HG03175 (cell line): Measurements from ENCODE around the gene KDF1.
"Not testable (repeated sequence)": the region's sequence is repeated elsewhere in the genome, so short reads cannot be mapped to it uniquely, and the experiment has no call there.

Experiments
- ATAC-seq: cut with Tn5 transposase; IDR thresholded peaks from one replicate; pipeline ENCODE4 v1.9.1; 2021; ENCODE audit warnings: mild to moderate bottlenecking, moderate library complexity; ENCODE audit not compliant: unreplicated experiment

KDF1 gene

DNA sequence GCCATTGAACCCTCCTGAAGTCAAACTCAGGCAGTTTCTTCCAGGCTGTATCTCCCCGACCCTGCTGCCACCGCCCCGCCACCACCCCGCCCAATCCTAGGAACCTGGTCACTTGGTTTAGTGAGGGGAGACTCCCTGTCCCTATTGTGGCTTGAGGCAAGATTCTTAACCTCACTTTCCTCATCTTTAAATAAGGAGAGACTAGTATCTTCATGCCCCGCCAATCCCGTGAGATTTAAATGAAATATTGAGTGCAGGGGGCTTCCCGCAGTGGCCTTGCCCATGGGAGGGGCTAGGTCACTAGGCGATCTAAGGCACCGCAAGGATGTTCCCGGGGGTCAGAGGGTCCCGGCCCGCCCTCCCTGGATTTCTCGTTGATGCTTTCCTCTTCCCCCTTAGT lies 998 bp downstream of the KDF1 start:
- ATAC-seq = no peak

DNA sequence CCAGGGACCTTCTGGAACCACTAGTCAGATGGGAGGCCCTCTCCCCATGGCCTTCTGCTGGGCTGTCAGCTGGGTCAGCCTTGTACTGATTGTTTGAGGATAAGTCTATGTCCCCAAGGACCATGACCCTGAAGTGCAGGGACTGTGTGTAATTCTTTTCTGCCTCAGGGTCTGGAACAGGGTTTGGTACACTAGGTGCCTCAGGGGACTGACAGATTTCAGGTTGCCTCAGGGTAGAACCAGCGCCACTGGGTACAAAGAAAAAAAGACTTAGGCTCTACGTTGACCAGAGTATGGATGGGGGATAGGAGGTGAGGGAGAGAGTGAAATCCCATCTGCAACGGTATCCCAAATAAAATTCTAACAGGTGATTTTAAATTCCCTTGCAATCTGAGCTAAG lies 3.0 kb downstream of the KDF1 start:
- ATAC-seq = no peak

DNA sequence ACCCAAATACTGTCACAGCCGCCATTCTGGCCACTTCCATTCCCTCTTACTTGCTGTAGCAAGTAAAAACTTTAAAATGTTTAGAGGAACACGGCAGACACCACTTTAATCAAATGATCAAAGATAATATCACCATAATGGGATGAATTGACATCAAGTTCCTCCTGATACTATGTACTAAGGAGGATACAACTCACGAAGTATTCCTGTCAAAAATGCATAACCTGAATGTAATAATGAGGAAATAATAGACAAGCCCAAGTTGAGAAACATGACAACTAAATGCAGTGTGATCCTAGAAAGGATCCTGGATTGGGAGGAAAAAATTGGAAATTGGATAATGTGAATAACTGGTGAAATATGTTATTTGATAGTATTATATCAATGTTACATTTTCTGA lies 3.9 kb downstream of the KDF1 start:
- ATAC-seq = no peak

DNA sequence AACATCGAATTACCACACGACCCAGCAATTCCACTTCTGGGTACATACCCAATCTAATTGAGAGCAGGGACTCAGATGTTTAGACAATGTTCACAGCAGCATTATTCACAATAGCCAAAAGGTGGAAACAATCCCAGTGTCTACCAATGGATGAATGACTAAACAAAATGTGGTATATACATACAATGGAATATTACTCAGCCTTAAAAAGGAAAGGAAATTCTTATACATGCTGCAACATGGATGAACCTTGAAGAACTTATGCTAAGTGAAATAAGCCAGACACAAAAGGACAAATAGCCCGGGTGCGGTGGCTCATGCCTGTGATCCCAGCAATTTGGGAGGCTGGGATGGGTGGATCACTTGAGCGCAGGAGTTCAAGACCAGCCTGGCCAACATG lies 6.9 kb downstream of the KDF1 start:
- no peak for ATAC-seq

DNA sequence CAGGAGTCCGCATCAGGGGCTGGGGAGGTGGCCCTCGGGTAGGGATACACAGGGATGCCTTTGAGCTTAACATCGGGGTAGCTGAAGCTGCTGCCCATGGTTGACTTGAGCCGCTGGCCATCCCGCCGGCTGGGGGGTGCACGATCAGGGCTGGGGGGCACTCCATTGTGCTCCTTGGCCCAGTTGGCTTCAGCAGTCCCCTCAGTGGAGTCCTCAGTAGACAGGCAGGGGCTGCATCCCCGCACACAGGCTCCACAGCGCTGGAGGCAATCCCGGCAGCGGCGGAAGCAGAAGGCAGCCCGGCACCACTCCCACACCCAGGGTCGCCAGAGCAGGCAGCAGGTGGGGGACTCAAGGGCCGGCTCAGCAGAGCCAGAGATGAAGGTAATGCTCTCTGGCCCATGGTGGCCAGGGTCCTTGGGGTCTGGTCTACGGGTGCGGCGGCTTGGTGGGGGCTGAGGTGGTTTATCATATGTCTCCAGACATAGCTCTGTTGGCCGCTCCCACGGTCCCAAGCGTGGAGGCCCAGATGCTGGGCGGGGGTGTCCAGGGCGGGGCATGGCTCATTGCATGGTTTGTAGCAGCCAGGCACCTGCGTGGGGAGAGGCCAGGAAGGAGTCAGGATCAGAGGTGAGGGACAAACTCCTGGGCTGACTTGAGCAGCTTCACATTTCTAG lies 8.3 kb downstream of the KDF1 start:
- ATAC-seq = no peak

DNA sequence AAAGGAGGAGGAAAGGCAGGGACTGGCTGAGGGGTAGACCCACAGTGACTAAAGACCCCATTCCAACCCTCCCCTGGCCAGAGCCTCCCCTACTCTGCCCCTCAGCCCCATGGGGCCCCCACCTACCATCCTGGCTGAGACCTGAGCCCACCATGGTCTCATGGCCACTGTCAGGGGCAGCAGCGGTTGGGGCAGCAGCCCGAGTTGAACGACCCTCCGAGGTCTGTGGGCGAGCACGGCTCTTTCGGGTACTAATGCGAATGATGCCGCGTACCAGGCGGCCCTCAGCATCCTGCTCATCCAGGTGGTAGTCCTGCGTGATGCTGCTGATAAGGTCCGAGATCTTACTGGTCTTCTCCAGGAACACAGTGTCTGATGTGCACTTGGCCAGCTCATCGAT lies 9.1 kb downstream of the KDF1 start:
- ATAC-seq = no peak

DNA sequence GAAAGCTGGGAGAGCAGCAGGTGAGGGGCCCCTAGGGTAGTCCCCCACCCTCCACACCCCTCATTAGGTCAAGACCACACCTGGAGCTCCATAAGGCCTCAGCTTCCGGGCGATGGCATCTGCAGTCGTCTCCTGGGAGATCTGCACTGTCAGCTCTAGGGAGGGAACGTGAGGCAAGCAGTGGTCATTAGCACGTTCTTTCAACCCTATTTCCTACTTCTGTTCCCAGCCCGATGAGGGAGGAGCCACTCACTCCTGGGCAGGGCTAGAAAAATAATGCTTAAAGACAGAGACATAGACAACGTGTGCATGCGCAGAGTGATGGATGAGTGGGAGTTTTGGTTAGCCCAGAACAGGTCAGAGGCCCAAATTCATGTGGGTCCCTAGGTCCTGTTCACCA lies 9.7 kb downstream of the KDF1 start:
- ATAC-seq = no peak

DNA sequence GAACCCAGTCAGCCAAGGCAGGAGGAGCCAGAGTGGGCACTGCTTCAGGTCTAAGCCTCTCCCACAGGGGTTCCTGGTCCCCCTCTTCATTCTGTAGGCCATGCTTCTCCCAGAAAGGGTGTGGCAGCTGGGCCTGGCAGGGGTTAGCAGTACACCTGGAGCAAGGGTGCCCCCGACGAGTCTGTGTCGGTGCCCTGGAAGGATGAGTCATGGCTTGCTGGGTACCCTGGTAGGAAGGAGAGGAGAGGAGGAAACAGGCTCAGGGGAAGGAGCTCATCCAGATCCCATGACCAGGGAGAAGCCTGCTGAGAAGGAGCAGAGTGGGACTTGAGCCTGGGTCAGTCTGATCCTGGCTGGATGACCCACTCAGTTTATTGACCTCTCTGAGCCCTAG lies 10.3 kb downstream of the KDF1 start:
- no peak for ATAC-seq

DNA sequence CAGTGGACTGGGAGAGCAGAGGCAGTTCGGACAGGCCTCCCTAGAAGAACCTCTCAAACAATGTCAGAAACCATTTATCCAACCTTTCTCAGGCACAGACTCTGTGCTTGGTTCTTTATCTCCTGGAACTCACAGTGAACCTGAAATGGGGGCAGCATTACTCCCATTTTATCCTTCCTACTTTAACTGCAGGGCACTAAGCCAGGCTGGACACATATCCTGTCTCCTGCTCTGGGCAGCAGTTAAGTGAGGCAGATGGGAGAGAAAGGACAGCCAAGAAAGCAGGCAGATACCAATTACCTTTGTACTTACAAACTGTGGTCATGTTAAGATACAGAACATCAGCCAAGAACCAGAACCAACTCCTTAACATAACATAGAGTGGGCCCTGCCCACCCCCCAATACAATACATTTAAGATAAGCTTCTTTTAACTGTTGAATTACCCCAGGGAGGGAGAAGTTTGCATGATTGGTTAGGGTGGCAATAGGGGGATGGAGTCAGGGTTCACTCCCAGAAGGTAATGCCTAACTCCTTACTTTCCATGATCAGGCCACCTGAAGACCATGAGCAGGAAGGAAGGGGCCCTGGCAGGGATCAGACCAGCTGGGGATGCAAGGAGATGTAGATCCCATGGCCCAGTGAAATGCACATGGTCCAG lies 10.9 kb downstream of the KDF1 start:
- no peak for ATAC-seq

DNA sequence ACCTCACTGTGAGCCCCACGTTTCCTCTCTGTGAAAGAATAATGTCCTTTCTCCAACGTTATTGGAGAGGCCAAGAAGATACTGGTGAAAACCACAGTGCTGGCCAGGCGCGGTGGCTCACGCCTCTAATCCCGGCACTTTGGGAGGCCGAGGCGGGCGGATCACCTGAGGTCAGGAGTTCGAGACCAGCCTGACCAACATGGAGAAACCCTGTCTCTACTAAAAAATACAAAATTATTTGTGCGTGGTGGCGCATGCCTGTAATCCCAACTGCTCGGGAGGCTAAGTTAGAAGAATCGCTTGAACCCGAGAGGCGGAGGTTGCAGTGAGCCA lies 11.6 kb downstream of the KDF1 start:
- not testable (repeated sequence) for ATAC-seq

DNA sequence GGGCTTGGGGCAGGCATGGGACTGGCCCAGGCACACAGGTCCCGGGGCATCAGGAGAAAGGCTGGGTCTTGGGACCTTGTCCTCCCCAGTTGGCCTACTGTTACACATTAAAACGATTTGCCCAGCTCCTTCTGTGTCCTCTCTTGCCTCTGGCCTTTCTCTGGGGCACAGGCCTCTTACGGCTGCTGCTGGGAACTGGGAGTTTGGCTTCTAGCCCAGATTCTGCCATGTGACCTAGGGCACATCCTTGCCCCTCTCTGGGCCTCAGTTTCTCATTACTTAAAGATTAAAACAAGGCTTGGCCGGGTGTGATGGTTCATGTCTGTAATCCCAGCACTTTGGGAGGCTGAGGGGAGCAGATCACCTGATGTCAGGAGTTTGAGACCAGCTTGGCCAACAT lies 14.0 kb downstream of the KDF1 start:
- ATAC-seq = no peak

DNA sequence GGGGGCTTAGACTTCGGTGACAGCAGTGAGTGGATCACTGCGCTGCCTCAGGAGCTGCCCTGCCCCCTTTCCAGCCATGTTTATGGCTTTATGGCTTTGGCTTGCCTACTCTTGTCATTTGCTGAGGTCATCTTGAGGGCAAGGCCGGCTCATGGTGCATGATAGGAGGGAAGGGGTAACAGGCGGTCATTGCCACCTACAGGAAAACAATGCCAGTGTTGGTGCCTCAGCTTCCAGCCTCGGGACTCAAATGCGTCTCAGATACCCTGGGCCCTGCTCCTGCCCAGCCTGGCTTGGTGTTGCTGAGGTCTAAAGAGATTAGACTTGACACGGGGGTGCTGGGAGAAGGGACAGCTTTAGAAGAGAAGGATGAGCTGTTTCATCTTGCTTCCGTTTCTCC lies 14.5 kb downstream of the KDF1 start:
- ATAC-seq = no peak

DNA sequence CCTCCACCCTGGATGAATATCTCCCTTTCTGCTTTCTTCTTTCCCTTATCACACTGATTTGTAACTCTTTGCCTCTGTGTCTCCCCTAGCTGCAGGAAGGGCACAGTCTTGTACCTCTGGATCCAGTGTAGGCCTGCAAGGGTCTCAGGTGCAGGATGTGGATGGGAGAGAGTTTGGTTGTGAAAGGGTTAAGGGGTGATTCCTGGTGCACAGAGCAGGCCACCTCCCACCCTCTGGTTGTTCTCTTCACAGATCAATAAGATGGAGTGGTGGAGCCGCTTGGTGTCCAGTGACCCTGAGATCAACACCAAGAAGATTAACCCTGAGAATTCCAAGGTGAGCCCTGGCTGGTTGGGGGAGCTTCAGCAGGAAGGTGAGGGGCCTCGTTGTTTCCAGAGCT lies 15.1 kb downstream of the KDF1 start:
- ATAC-seq = no peak

DNA sequence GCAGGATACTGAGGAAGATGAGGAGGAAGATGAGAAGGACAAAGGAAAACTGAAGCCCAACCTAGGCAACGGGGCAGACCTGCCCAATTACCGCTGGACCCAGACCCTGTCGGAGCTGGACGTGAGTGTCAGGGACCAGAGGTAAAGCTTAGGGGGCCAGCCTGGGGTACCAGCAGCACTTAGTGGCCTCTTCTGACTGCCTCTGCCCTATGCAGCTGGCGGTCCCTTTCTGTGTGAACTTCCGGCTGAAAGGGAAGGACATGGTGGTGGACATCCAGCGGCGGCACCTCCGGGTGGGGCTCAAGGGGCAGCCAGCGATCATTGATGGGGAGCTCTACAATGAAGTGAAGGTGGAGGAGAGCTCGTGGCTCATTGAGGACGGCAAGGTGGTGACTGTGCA lies 17.6 kb downstream of the KDF1 start:
- no peak for ATAC-seq

DNA sequence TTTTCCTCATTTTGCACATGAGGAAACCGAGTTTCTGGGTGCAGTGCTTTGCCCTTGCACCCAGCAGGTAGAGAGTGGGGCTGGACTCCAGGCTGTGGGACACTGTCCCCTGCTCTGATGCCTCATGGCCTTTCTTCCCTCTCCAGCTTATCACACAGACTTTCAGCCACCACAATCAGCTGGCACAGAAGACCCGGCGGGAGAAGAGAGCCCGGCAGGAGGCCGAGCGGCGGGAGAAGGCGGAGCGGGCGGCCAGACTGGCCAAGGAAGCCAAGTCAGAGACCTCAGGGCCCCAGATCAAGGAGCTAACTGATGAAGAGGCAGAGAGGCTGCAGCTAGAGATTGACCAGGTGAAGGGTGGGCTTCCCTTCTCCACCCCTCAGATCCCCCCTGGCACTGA lies 19.0 kb downstream of the KDF1 start:
- ATAC-seq = no peak

DNA sequence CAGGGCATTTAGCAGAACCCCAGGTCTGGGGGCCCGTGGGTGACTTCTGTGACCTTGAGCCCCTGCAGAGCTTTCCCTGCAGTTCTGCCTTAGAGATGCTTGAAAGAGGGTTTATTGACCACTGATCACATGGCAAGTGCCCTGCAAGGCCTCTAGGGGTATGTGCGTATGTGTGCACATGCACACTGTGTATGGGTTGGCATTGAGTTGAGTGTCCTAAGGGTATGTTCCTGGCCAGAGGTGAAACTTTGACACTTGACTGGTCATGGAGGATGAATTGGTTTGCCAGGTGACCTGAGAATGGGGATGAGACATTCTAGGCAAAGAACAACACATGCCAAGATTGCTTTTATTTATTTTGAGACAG lies 21.6 kb downstream of the KDF1 start:
- no peak for ATAC-seq

DNA sequence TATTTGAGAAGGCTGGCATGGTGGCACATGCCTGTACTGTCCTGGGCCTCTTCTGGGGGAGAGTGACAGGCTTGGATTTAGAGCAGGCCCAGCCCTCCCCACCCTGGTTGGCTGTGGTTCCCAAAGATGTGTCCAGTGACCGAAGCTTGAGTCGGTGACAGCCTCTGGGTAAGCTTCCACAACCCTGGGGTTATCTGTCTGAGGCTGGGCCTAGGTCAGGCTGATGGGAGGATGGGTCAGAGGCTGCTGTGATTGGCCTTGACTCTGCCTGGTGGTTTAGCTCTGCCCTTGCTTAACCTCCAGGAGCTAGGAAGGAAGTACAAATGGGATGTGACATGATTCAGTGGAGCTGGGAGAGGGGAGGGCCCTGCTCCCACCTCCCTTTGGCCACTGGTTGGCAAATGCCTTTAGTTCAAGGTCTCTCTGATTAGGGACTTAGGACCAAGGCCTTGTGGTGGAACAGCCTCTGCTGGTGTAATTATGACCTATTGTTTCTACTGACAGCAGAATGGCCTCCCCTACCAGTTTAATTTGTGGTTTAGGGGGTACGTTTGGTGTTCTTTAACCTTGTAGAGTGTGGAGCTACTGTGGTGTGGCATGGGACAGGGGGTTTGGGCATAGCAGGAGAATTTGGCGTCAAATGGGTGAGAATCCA lies 22.1 kb downstream of the KDF1 start:
- ATAC-seq = no peak

DNA sequence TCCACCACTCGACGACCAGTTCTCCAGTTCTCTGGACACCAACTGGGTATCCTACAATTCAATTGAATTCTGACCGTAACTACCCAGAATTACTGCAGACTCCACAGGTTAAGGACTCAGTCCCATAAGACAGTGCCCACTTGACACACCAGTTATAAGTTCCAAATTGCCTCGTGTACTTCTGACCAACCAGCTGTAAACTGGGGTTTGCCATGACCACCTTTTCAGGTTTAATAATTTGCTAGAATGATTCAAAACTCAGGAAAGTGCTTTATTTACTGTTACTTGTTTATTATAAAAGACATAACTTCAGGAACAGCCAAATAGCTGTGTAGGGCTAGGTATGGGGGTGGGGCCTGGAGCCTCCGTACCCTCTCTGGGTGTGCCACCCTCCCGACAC lies 23.4 kb downstream of the KDF1 start:
- no peak for ATAC-seq

DNA sequence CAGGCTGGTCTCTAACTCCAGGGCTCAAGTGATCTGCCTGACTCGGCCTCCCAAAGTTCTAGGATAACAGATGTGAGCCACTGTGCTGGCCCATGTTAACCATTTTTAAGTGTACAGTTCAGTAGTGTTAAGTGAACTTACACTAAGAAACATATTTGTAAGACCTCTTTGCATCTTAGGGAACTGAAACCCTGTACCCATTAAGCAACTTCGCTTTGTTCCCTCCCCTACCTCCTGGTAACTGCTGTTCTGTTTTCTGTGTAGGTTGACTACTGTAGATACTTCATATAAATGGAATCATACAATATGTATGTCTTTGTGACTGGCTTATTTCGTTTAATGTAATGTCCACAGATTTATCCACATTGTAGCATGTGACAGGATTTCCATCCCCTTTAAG lies 27.7 kb downstream of the KDF1 start:
- ATAC-seq = no peak

DNA sequence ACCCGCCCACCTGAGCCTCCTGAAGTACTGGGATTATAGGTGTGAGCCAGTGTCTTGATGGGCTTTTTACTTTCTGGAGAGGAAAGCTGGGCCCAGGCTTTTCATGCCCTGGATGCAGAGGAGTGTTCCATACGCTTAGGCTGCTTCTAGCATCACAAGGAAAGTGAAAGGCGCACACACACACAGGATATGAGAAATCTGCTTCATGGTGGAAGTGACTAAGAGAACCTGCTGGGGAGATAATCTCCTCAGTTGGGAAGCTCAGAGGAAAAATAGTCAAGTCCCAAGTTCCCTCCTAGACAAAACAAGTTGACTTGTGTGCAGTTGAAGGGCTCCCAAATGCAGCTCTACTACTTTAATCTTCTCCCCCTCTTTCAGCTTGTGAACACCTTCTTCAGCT lies 36.6 kb downstream of the KDF1 start:
- no peak for ATAC-seq

DNA sequence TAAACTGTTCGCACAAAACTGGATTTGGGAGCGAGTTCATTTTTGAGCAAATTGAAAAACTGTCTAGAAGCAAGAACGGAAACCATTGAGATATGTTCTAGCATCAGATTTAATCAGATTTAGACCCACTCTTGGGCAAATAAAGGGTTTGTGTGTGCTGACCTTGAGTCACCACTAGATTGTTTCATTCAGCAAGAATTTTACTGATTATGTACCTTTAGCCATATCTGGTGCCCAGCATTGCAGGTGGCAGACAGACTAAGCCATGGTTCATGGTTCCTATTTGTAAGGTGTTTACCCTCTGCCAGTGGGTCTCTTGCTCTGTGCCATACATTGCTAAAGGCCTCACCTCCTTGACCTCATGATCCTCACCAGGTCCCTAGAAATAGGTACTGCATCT lies 37.4 kb downstream of the KDF1 start:
- no peak for ATAC-seq

DNA sequence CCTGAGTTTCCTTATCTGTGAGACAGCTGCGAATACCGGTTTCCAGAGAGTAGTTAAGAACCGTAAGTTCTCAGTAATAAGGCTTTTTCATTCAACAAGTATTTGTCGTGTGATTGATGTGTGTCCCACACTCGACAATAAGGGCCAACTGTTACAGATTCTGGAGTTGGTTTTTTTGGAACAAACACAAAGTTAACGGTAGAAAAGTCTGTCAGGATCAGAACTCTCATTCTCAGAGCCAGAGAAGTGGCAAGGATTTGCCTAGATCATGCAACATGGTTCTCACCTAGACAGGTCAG lies 37.9 kb downstream of the KDF1 start:
- no peak for ATAC-seq
